ENCODE measurements around the gene DENND4A. TPM values are rescaled to one million over a fixed set of nuclear protein-coding genes. Genes with fewer than 3 reads are reported as not detected.

The DENND4A gene
- total and polyA plus RNA-seq, 2 of the 4 experiments (the other 2 are of a cell fraction), result 4.1 to 17.7 TPM

GRCh38 chr15:65695081-65695480, 97.0 kb downstream of the DENND4A start:
- Histone ChIP-seq H3K9me1 (ENCODE audit: insufficient read depth, low read length) (no peaks in the 10 kb centered on the region), H2AK5ac (ENCODE audit: low read depth, low read length) (no peak overlapping the region), H3K4me1 (ENCODE audit: control insufficient read depth, insufficient read depth, low read length) (no peaks in the 10 kb centered on the region), H3K4ac (ENCODE audit: low read depth, low read length) (no peak overlapping the region), H4K8ac (ENCODE audit: low read depth in 2 of 2, low read length in 2 of 2) (no peak overlapping the region), H3K27me3 (ENCODE audit: control insufficient read depth, insufficient read depth, low read length) (no peaks in the 10 kb centered on the region), H4K91ac (ENCODE audit: insufficient read depth, low read depth, low read length) (no peak overlapping the region), H3K79me1 (ENCODE audit: low read depth in 1 of 2, low read length in 2 of 2) (no peaks in the 10 kb centered on the region), H3K36me3 (ENCODE audit: control insufficient read depth, insufficient read depth, low read length) (peaks cover 10% of the 10 kb centered on the region), H3K4me2 (ENCODE audit: low read depth, low read length) (no peak overlapping the region), H3K56ac (ENCODE audit: extremely low read depth, insufficient read depth, low read length) (no peak overlapping the region), H3K18ac (ENCODE audit: low read depth, low read length) (no peak overlapping the region), H3K9ac (ENCODE audit: low read depth, low read length) (no peak overlapping the region), H3K27ac (ENCODE audit: insufficient read depth, low read length) (no peak overlapping the region), H2BK5ac (ENCODE audit: low read depth, low read length, poor library complexity, severe bottlenecking) (no peak overlapping the region), H3K23ac (ENCODE audit: low read depth, low read length) (no peak overlapping the region), H2AFZ (replicated peaks; ENCODE audit: low read length, poor library complexity) (no peak overlapping the region), H2BK20ac (ENCODE audit: low read depth, low read length) (no peak overlapping the region), H3K14ac (replicated peaks; ENCODE audit: low read depth, low read length) (no peak overlapping the region), H4K5ac (ENCODE audit: low read depth, low read length) (no peak overlapping the region), H2BK120ac (ENCODE audit: low read depth, low read length) (no peak overlapping the region), H2AK9ac (replicated peaks; ENCODE audit: low read depth, low read length, poor library complexity) (no peak overlapping the region), H3K9me3 (ENCODE audit: control insufficient read depth, insufficient read depth, low read length) (no peaks in the 10 kb centered on the region), H4K20me1 (ENCODE audit: insufficient read depth, low read length) (no peaks in the 10 kb centered on the region), H2BK15ac (ENCODE audit: low read depth, low read length) (no peak overlapping the region), H3K4me3 (ENCODE audit: insufficient read depth, low read depth, low read length) (no peak overlapping the region)
- in situ Hi-C loops (cut with MboI; ENCODE audit: low sequenced_read_pairs), result no loop called here
- no peak for TF ChIP-seq FOS (IDR thresholded peaks at IDR 0.05; ENCODE audit: low read depth, low read length)
- no peak for TF ChIP-seq MXI1 (IDR thresholded peaks at IDR 0.05; ENCODE audit: borderline replicate concordance, low read depth, low read length)
- TF ChIP-seq MAFK (IDR thresholded peaks at IDR 0.05; ENCODE audit: low read depth, low read length), result no peak
- no peak for TF ChIP-seq RCOR1 (IDR thresholded peaks at IDR 0.05; ENCODE audit: insufficient replicate concordance, low read length)
- TF ChIP-seq POLR2A (IDR thresholded peaks at IDR 0.05; ENCODE audit: low read depth, low read length), result no peak
- no peak for TF ChIP-seq CEBPB (IDR thresholded peaks at IDR 0.05; ENCODE audit: low read depth, low read length)
- no peak for TF ChIP-seq NFE2L2 (IDR thresholded peaks at IDR 0.05; ENCODE audit: low read depth, low read length)
- TF ChIP-seq SMC3 (IDR thresholded peaks at IDR 0.05; ENCODE audit: low read depth, low read length), result no peak
- no peak for TF ChIP-seq CTCF (conservative IDR thresholded peaks at IDR 0.05; ENCODE audit: low read depth, low read length)
- TF ChIP-seq BHLHE40 (IDR thresholded peaks at IDR 0.05; ENCODE audit: low read depth, low read length), result no peak
- no peak for TF ChIP-seq CHD1 (IDR thresholded peaks at IDR 0.05; ENCODE audit: low read depth, low read length)
- no peak for TF ChIP-seq USF2 (IDR thresholded peaks at IDR 0.05; ENCODE audit: low read depth, low read length)
- TF ChIP-seq RFX5 (IDR thresholded peaks at IDR 0.05; ENCODE audit: low read depth, low read length), result no peak
- TF ChIP-seq MAZ (IDR thresholded peaks at IDR 0.05; ENCODE audit: borderline replicate concordance, low read depth, low read length), result no peak
- no peak for TF ChIP-seq ELK1 (IDR thresholded peaks at IDR 0.05; ENCODE audit: borderline replicate concordance, low read depth, low read length)
- no peak for ATAC-seq (ENCODE audit: low read depth)
- dilution Hi-C loops (cut with HindIII; ENCODE audit: low sequenced_read_pairs, unreplicated experiment), result no loop called here
- no TSS peak for BruUV-seq (replicated peaks)
- ChIA-PET CTCF (no interaction called here), POLR2A (ENCODE audit: unreplicated experiment) (no interaction called here)
- DNase-seq, result no peak
- 60% methylated on average over 1 of the region's 2 CpGs; no CpG with 5 or more reads in 1 of the 2 experiments for WGBS, 2 experiments (ENCODE audit: extremely low coverage in 2 of 2, insufficient read length in 1 of 2)
- intact Hi-C loops (cut with micrococcal nuclease), result no loop called here
